ENCODE results near the gene TNPO3.

DNA sequence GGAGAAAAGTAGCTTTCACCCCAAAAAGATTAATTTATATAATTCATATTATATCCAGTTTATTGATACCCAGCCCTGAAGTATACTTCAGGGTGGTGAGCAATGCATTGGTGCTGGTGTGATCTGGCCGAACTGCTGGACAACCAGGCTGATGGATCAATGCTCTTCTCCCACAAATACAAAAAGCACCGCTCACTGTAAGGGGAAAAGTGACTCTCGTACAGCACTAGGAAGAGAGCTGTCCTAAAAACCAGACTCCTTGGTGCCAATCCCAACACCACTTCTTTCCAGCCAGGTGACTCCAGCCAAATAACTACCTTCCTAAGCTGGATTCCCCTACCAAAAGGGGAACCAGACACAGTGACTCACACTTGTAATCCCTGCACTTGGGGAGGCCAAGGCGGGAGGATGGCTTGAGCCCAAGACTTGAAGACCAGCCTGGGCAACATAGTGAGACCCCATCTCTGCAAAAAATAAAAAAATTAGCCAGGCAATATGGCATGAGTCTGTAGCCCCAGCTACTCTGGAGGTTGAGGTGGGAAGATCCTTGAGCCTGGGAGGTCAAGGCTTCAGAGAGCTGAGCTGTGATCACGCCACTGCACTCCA is 13.1 kb upstream of the TNPO3 start:
- TF ChIP-seq CREB1 (IDR thresholded peaks at IDR 0.05; ENCODE audit: low read depth) (no peak), SMAD5 (IDR thresholded peaks at IDR 0.05; ENCODE audit: low read depth) (no peak)
